ENCODE data around the gene LYPLAL1.

DNA sequence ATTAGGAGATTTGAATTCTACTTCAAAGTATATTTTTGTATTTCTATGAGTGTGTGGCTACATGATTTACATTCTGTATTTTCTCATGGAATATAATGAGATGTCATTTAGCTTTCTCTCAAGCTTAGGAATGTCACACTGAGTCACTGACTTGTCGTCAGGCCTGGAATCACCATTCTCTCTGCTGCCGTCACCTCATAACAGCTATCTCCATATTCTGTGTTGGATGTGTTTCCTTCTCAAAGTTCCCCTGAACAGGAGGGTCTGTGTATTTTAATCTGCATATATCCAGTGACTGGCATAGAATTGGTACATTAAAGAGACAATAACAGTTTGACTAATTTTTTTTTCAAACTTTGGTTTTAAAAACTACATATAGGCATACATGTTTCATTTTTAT, 35.9 kb downstream of the LYPLAL1 start:
- TF ChIP-seq, protein P1, sequence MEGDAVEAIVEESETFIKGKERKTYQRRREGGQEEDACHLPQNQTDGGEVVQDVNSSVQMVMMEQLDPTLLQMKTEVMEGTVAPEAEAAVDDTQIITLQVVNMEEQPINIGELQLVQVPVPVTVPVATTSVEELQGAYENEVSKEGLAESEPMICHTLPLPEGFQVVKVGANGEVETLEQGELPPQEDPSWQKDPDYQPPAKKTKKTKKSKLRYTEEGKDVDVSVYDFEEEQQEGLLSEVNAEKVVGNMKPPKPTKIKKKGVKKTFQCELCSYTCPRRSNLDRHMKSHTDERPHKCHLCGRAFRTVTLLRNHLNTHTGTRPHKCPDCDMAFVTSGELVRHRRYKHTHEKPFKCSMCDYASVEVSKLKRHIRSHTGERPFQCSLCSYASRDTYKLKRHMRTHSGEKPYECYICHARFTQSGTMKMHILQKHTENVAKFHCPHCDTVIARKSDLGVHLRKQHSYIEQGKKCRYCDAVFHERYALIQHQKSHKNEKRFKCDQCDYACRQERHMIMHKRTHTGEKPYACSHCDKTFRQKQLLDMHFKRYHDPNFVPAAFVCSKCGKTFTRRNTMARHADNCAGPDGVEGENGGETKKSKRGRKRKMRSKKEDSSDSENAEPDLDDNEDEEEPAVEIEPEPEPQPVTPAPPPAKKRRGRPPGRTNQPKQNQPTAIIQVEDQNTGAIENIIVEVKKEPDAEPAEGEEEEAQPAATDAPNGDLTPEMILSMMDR (IDR thresholded peaks at IDR 0.05; ENCODE audit: insufficient read depth, low read length, poor library complexity, severe bottlenecking), result no peak
- no peak for TF ChIP-seq EZH2phosphoT487 (conservative IDR thresholded peaks at IDR 0.05; ENCODE audit: low read length)

All from SU-DHL-6 (cell line).